ENCODE measurements around the gene FAM25A.

GRCh38 chr10:87030912-87031635 is 11.0 kb downstream of the FAM25A start:
- TF ChIP-seq CTCF (IDR thresholded peaks at IDR 0.05) (no peak), POLR2AphosphoS5 (IDR thresholded peaks at IDR 0.05; ENCODE audit: low read depth, low read length) (no peak), SIN3A (IDR thresholded peaks at IDR 0.05; ENCODE audit: borderline replicate concordance, insufficient read depth, low read depth, low read length) (no peak), TCF7L2 (IDR thresholded peaks at IDR 0.05; ENCODE audit: low read depth, low read length) (no peak)
- TF ChIP-seq, protein P1, sequence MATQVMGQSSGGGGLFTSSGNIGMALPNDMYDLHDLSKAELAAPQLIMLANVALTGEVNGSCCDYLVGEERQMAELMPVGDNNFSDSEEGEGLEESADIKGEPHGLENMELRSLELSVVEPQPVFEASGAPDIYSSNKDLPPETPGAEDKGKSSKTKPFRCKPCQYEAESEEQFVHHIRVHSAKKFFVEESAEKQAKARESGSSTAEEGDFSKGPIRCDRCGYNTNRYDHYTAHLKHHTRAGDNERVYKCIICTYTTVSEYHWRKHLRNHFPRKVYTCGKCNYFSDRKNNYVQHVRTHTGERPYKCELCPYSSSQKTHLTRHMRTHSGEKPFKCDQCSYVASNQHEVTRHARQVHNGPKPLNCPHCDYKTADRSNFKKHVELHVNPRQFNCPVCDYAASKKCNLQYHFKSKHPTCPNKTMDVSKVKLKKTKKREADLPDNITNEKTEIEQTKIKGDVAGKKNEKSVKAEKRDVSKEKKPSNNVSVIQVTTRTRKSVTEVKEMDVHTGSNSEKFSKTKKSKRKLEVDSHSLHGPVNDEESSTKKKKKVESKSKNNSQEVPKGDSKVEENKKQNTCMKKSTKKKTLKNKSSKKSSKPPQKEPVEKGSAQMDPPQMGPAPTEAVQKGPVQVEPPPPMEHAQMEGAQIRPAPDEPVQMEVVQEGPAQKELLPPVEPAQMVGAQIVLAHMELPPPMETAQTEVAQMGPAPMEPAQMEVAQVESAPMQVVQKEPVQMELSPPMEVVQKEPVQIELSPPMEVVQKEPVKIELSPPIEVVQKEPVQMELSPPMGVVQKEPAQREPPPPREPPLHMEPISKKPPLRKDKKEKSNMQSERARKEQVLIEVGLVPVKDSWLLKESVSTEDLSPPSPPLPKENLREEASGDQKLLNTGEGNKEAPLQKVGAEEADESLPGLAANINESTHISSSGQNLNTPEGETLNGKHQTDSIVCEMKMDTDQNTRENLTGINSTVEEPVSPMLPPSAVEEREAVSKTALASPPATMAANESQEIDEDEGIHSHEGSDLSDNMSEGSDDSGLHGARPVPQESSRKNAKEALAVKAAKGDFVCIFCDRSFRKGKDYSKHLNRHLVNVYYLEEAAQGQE (IDR thresholded peaks at IDR 0.05; ENCODE audit: insufficient read depth in 1 of 2, low read depth in 2 of 2, low read length in 1 of 2) = no peak
